Measurements from ENCODE around the gene HACL1.

GRCh38 chr3:15606434-15606891 is 5.1 kb upstream of the HACL1 start:
- TF ChIP-seq CTCF (IDR thresholded peaks at IDR 0.05) (no peak), POLR2AphosphoS5 (IDR thresholded peaks at IDR 0.05; ENCODE audit: insufficient read depth in 1 of 2, low read depth in 1 of 2) (no peak), POLR2A (IDR thresholded peaks at IDR 0.05) (no peak)
